DMS153 (cell line): ENCODE data around the gene MAD1L1.
"Not testable (repeated sequence)": the region's sequence is repeated elsewhere in the genome, so short reads cannot be mapped to it uniquely, and the experiment has no call there.

ENCODE experiments used
- DNase-seq: peaks from one replicate; lab custom pipeline; 2025; lab: John Stamatoyannopoulos, UW

MAD1L1 gene

GRCh38 chr7:1815551-1816281 lies 417.0 kb downstream of the MAD1L1 start:
- not testable (repeated sequence) for DNase-seq

- DNase-seq: no peak
These were observed 417.7 kb downstream of the MAD1L1 start for GRCh38 chr7:1815051-1815481.

GRCh38 chr7:1814089-1814811 lies 418.5 kb downstream of the MAD1L1 start:
- no peak for DNase-seq

GRCh38 chr7:1813394-1814088 lies 419.2 kb downstream of the MAD1L1 start:
- DNase-seq: no peak

- DNase-seq: no peak
These were observed 420.0 kb downstream of the MAD1L1 start for GRCh38 chr7:1812509-1813393.

GRCh38 chr7:1811850-1812508 lies 420.8 kb downstream of the MAD1L1 start:
- no peak for DNase-seq

- no peak for DNase-seq
These were observed 421.5 kb downstream of the MAD1L1 start for GRCh38 chr7:1810961-1811849.

GRCh38 chr7:1810521-1810920 lies 422.2 kb downstream of the MAD1L1 start:
- no peak for DNase-seq

- no peak for DNase-seq
These were observed 423.0 kb downstream of the MAD1L1 start for GRCh38 chr7:1809601-1810258.

GRCh38 chr7:1809070-1809469 lies 423.7 kb downstream of the MAD1L1 start:
- DNase-seq: no peak

- DNase-seq: no peak
These were observed 424.7 kb downstream of the MAD1L1 start for GRCh38 chr7:1807821-1808600.

- no peak for DNase-seq
These were observed 426.4 kb downstream of the MAD1L1 start for GRCh38 chr7:1806354-1806753.

GRCh38 chr7:1804310-1804709 lies 428.4 kb downstream of the MAD1L1 start:
- DNase-seq: no peak

- DNase-seq: no peak
These were observed 429.8 kb downstream of the MAD1L1 start for GRCh38 chr7:1802899-1803298.

- DNase-seq: no peak
These were observed 431.8 kb downstream of the MAD1L1 start for GRCh38 chr7:1800902-1801301.

- no peak for DNase-seq
These were observed 434.6 kb downstream of the MAD1L1 start for GRCh38 chr7:1798191-1798590.

GRCh38 chr7:1794888-1795542 lies 437.7 kb downstream of the MAD1L1 start:
- no peak for DNase-seq

- no peak for DNase-seq
These were observed 445.0 kb downstream of the MAD1L1 start for GRCh38 chr7:1787681-1788235.
